Smooth muscle cell (in vitro differentiated cells): ENCODE data around the gene KLHL42. TPM values are rescaled to one million over a fixed set of nuclear protein-coding genes. Genes with fewer than 3 reads are reported as not detected.

ENCODE experiments used
- DNase-seq: peaks from one replicate; lab custom pipeline; 2025; ENCODE audit not compliant: unreplicated experiment; lab: John Stamatoyannopoulos, UW
- H2AFZ ChIP-seq: fragments of 200-600 bp; sonication (generic); 2 replicates; pipeline ENCODE4 v1.6.0; 2016; ENCODE audit warnings: antibody characterized with exemption, low read depth, mild to moderate bottlenecking
- H3F3A ChIP-seq: fragments of 200-600 bp; sonication (generic); 2 replicates; pipeline ENCODE4 v1.6.0; 2017; ENCODE audit warnings: antibody characterized with exemption, low read depth
- H3K27ac ChIP-seq: fragments of 200-600 bp; sonication (generic); 2 replicates; pipeline ENCODE4 v1.5.1; 2016; ENCODE audit warnings: low read depth, mild to moderate bottlenecking
- H3K27me3 ChIP-seq: fragments of 200-600 bp; sonication (generic); 2 replicates; pipeline ENCODE4 v1.6.1; 2016; ENCODE audit warnings: low read depth, mild to moderate bottlenecking
- H3K36me3 ChIP-seq: fragments of 200-600 bp; sonication (generic); 2 replicates; pipeline ENCODE4 v1.5.1; 2016; ENCODE audit warnings: low read depth
- H3K4me1 ChIP-seq: fragments of 200-600 bp; sonication (generic); 2 replicates; pipeline ENCODE4 v1.5.1; 2016; ENCODE audit warnings: low read depth
- H3K4me2 ChIP-seq: fragments of 200-600 bp; sonication (generic); 2 replicates; pipeline ENCODE4 v1.6.0; 2016; ENCODE audit warnings: mild to moderate bottlenecking
- H3K4me3 ChIP-seq: fragments of 200-600 bp; sonication (generic); 2 replicates; pipeline ENCODE4 v1.5.1; 2016; ENCODE audit warnings: mild to moderate bottlenecking
- H3K79me2 ChIP-seq: fragments of 200-600 bp; sonication (generic); 2 replicates; pipeline ENCODE4 v1.6.0; 2016; ENCODE audit warnings: low read depth, mild to moderate bottlenecking
- H3K9ac ChIP-seq: fragments of 200-600 bp; sonication (generic); 2 replicates; pipeline ENCODE4 v1.6.0; 2016; ENCODE audit warnings: low read depth
- H3K9me3 ChIP-seq: fragments of 200-600 bp; sonication (generic); replicated peaks from 2 replicates; pipeline ENCODE4 v1.5.1; 2016; ENCODE audit warnings: low read depth
- H4K20me1 ChIP-seq: fragments of 200-600 bp; sonication (generic); 2 replicates; pipeline ENCODE4 v1.6.0; 2016; ENCODE audit warnings: low read depth
- CTCF ChIP-seq: fragments of 200-600 bp; sonication (generic); IDR thresholded peaks from 2 replicates; pipeline ENCODE4 v1.5.1; 2017; ENCODE audit warnings: borderline replicate concordance, mild to moderate bottlenecking, antibody characterized with exemption; ENCODE audit not compliant: insufficient read depth, poor library complexity, severe bottlenecking
- WGBS: methylation state at CpG from one replicate; pipeline ENCODE4 v1.1.7; 2016; ENCODE audit warnings: low lambda C conversion rate; 5-methylcytosine and 5-hydroxymethylcytosine counted together
- polyA plus RNA-seq: library from polyadenylated mRNA; unstranded; fragments of >200 nt; fragmentation: Nextera tagmentation; extraction: Ambion mirVana; gene quantifications from 2 replicates; pipeline ENCODE4 v1.2.1, GENCODE V29; 2016
- total RNA-seq: library from RNA; depleted of rRNA; stranded (reverse); fragments of >200 nt; gene quantifications from 2 replicates; pipeline ENCODE4 v1.2.3, GENCODE V29; 2014

KLHL42 gene
- total and polyA plus RNA-seq, 2 experiments from 2014 or later = 25.6 to 35.4 TPM

- H3K4me3 ChIP-seq = no peak overlapping the region
- TF ChIP-seq CTCF = no peak
- H2AFZ ChIP-seq = peak overlapping the region; percentile 46
- no peaks in the 10 kb centered on the region for H3K27me3 ChIP-seq
- H3F3A ChIP-seq = peaks cover 12% of the 10 kb centered on the region
- no peaks in the 10 kb centered on the region for H3K4me1 ChIP-seq
- H3K79me2 ChIP-seq = no peaks in the 10 kb centered on the region
- WGBS = 35% methylated on average over 3 of the region's 3 CpGs
- H3K36me3 ChIP-seq = no peaks in the 10 kb centered on the region
- no peak for DNase-seq
- no peak overlapping the region for H3K9ac ChIP-seq
- no peaks in the 10 kb centered on the region for H3K9me3 ChIP-seq
- H4K20me1 ChIP-seq = no peaks in the 10 kb centered on the region
- no peak overlapping the region for H3K27ac ChIP-seq
- H3K4me2 ChIP-seq = no peak overlapping the region
These were observed 35.0 kb downstream of the KLHL42 start for GRCh38 chr12:27814851-27815591.

- no peak for TF ChIP-seq CTCF
- no peak overlapping the region for H3K27ac ChIP-seq
- peaks cover 8% of the 10 kb centered on the region for H3K4me1 ChIP-seq
- no peak overlapping the region for H2AFZ ChIP-seq
- no peak overlapping the region for H3K4me2 ChIP-seq
- H3K36me3 ChIP-seq = no peaks in the 10 kb centered on the region
- DNase-seq = no peak
- no peaks in the 10 kb centered on the region for H3K27me3 ChIP-seq
- H3F3A ChIP-seq = peaks cover 12% of the 10 kb centered on the region
- no peaks in the 10 kb centered on the region for H3K79me2 ChIP-seq
- no peak overlapping the region for H3K9ac ChIP-seq
- H4K20me1 ChIP-seq = no peaks in the 10 kb centered on the region
- WGBS = 96% methylated on average over 4 of the region's 4 CpGs
- H3K4me3 ChIP-seq = no peak overlapping the region
- no peaks in the 10 kb centered on the region for H3K9me3 ChIP-seq
These were observed 37.7 kb downstream of the KLHL42 start for GRCh38 chr12:27817766-27818165.

- H3K36me3 ChIP-seq = no peaks in the 10 kb centered on the region
- no peak overlapping the region for H3K4me2 ChIP-seq
- peaks cover 8% of the 10 kb centered on the region for H3K4me1 ChIP-seq
- no peak overlapping the region for H3K9ac ChIP-seq
- no peak overlapping the region for H3K27ac ChIP-seq
- H3F3A ChIP-seq = peaks cover 12% of the 10 kb centered on the region
- no peak overlapping the region for H2AFZ ChIP-seq
- H3K79me2 ChIP-seq = no peaks in the 10 kb centered on the region
- DNase-seq = no peak
- 71% methylated on average over 7 of the region's 7 CpGs for WGBS
- no peaks in the 10 kb centered on the region for H4K20me1 ChIP-seq
- no peak for TF ChIP-seq CTCF
- H3K9me3 ChIP-seq = no peaks in the 10 kb centered on the region
- H3K27me3 ChIP-seq = no peaks in the 10 kb centered on the region
- H3K4me3 ChIP-seq = no peak overlapping the region
These were observed 38.4 kb downstream of the KLHL42 start for GRCh38 chr12:27818401-27818918.

GRCh38 chr12:27820564-27820963 lies 40.5 kb downstream of the KLHL42 start:
- Histone ChIP-seq H4K20me1 (no peaks in the 10 kb centered on the region), H3K4me1 (peaks cover 8% of the 10 kb centered on the region), H3K4me2 (no peak overlapping the region), H3K9ac (no peak overlapping the region), H3K4me3 (no peak overlapping the region), H2AFZ (no peak overlapping the region), H3F3A (no peaks in the 10 kb centered on the region), H3K79me2 (no peaks in the 10 kb centered on the region), H3K9me3 (no peaks in the 10 kb centered on the region), H3K27me3 (no peaks in the 10 kb centered on the region), H3K36me3 (no peaks in the 10 kb centered on the region), H3K27ac (peak overlapping the region; percentile 50)
- WGBS = 91% methylated on average over 5 of the region's 5 CpGs
- DNase-seq = no peak
- TF ChIP-seq CTCF = no peak
